Caco-2 (cell line): ENCODE data around the gene EVPL. TPM values are rescaled to one million over a fixed set of nuclear protein-coding genes. Genes with fewer than 3 reads are reported as not detected.

Experiments used
- BruUV-seq: library from RNA; stranded (reverse); fragments of 400-500 nt; replicated peaks from 2 replicates; lab custom pipeline; 2021; lab: Mats Ljungman, UMichigan
- CTCF ChIA-PET: fragments of 300-600 bp; sonication (Branson Sonifier 250); formaldehyde crosslinking; loops from one replicate; lab custom pipeline; 2022; ENCODE audit warnings: antibody characterized with exemption; lab: Charles Lee
- POLR2A ChIA-PET: fragments of 300-600 bp; sonication (Branson Sonifier 250); formaldehyde crosslinking; loops from one replicate; lab custom pipeline; 2022; ENCODE audit warnings: antibody characterized with exemption; lab: Charles Lee
- DNase-seq, 2 experiments: peaks; one replicate each; pipeline versions ENCODE4 v3.0.0 to v3.0.0-alpha.2; 2020 to 2022
- H3K27me3 ChIP-seq: replicated peaks from 2 replicates; pipeline ENCODE4 v1.6.0; 2011; ENCODE audit warnings: low read length; ENCODE audit not compliant: control insufficient read depth, insufficient read depth
- H3K36me3 ChIP-seq: 2 replicates; pipeline ENCODE4 v1.5.1; 2011; ENCODE audit warnings: low read length; ENCODE audit not compliant: control insufficient read depth, insufficient read depth
- H3K4me1 ChIP-seq: fragments of 250-450 bp; sonication (Bioruptor Pico); 2 replicates; pipeline ENCODE4 v1.5.1; 2020; ENCODE audit warnings: mild to moderate bottlenecking
- H3K4me3 ChIP-seq: 2 replicates; pipeline ENCODE4 v1.5.1; 2011; ENCODE audit warnings: low read depth, mild to moderate bottlenecking, control low read depth, low read length
- H3K9me3 ChIP-seq: fragments of 250-450 bp; sonication (Bioruptor Pico); 2 replicates; pipeline ENCODE4 v1.5.1; 2020; ENCODE audit warnings: mild to moderate bottlenecking, moderate library complexity
- H3K27ac Mint-ChIP-seq: one replicate; pipeline ENCODE4 v1.8.0; 2022; ENCODE audit warnings: mixed read lengths; ENCODE audit not compliant: unreplicated experiment
- H3K27me3 Mint-ChIP-seq: one replicate; pipeline ENCODE4 v1.8.0; 2022; ENCODE audit warnings: mixed read lengths; ENCODE audit not compliant: insufficient read depth, unreplicated experiment
- H3K36me3 Mint-ChIP-seq: one replicate; pipeline ENCODE4 v1.8.0; 2022; ENCODE audit warnings: mild to moderate bottlenecking, mixed read lengths; ENCODE audit not compliant: insufficient read depth, unreplicated experiment
- H3K4me1 Mint-ChIP-seq: one replicate; pipeline ENCODE4 v1.8.0; 2022; ENCODE audit warnings: low read depth, mixed read lengths; ENCODE audit not compliant: unreplicated experiment
- H3K4me3 Mint-ChIP-seq: one replicate; pipeline ENCODE4 v1.8.0; 2022; ENCODE audit warnings: mild to moderate bottlenecking, moderate library complexity, mixed read lengths; ENCODE audit not compliant: unreplicated experiment
- H3K9me3 Mint-ChIP-seq: one replicate; pipeline ENCODE4 v1.8.0; 2022; ENCODE audit warnings: mixed read lengths; ENCODE audit not compliant: unreplicated experiment
- CTCF ChIP-seq, 2 experiments: fragments of 200-600 bp in 1 of 2; IDR thresholded peaks; 1 replicate in 1 of 2; 2 replicates in 1 of 2; pipeline versions ENCODE4 v1.5.1 to v1.8.0; 2011 to 2022; ENCODE audit warnings: antibody characterized with exemption in 1 of 2, control low read depth in 1 of 2, inconsistent platforms in 1 of 2, low read depth in 1 of 2, low read length in 1 of 2, mild to moderate bottlenecking in 1 of 2, moderate library complexity in 1 of 2; ENCODE audit not compliant: insufficient read depth in 1 of 2, severe bottlenecking in 1 of 2, unreplicated experiment in 1 of 2
- intact Hi-C: fragments of 100-400 bp; cut with micrococcal nuclease; formaldehyde crosslinking; loops from one replicate; pipeline ENCODE4 v1.10.0; 2022; ENCODE audit not compliant: unreplicated experiment
- total RNA-seq: library from RNA; stranded (reverse); gene quantifications from 2 replicates; pipeline ENCODE4 v1.2.3, GENCODE V29; 2022

The EVPL gene
- total RNA-seq, 1 experiment from 2014 or later, result 0.16 TPM

- POLR2A ChIA-PET, result no interaction called here
- CTCF ChIA-PET, result no interaction called here
These were observed 8.3 kb downstream of the EVPL start for GRCh38 chr17:76018801-76019200.

GRCh38 chr17:76018340-76018680 is 8.8 kb downstream of the EVPL start:
- POLR2A ChIA-PET, result interaction anchor here (0.9 kb wide), 1 partner anchor 85 kb away, joined by 4 read pairs; the partner anchor contains the start of gene EXOC7
- no peak overlapping the region for H3K27ac Mint-ChIP-seq
- intact Hi-C loops, result no loop called here
- Histone ChIP-seq H3K4me3 (no peak overlapping the region), H3K27me3 (no peaks in the 10 kb centered on the region), H3K36me3 (no peaks in the 10 kb centered on the region), H3K4me1 (peaks cover 11% of the 10 kb centered on the region), H3K9me3 (no peaks in the 10 kb centered on the region)
- no peaks in the 10 kb centered on the region for H3K27me3 Mint-ChIP-seq
- TF ChIP-seq CTCF (IDR thresholded peaks at IDR 0.05; ENCODE audit: insufficient read depth in 1 of 2, low read depth in 1 of 2, low read length in 1 of 2, severe bottlenecking in 1 of 2, unreplicated experiment in 1 of 2), result no peak
- CTCF ChIA-PET, result interaction anchor here (0.5 kb wide), 1 partner anchor 91 kb away, joined by 3 read pairs; no protein-coding TSS in a partner anchor
- no peak overlapping the region for H3K4me3 Mint-ChIP-seq
- peaks cover 5% of the 10 kb centered on the region for H3K36me3 Mint-ChIP-seq
- no peak for DNase-seq
- no TSS peak for BruUV-seq
- H3K4me1 Mint-ChIP-seq, result peaks cover 20% of the 10 kb centered on the region
- H3K9me3 Mint-ChIP-seq, result no peaks in the 10 kb centered on the region

More at GRCh38 chr17:76018801-76019200, 8.3 kb downstream of the EVPL start:
- Histone ChIP-seq H3K4me3 (no peak overlapping the region), H3K4me1 (peaks cover 8% of the 10 kb centered on the region), H3K36me3 (no peaks in the 10 kb centered on the region), H3K27me3 (no peaks in the 10 kb centered on the region), H3K9me3 (no peaks in the 10 kb centered on the region)
- DNase-seq, result no peak
- Mint-ChIP-seq H3K36me3 (peaks cover 5% of the 10 kb centered on the region), H3K4me1 (peaks cover 15% of the 10 kb centered on the region), H3K4me3 (no peak overlapping the region), H3K27me3 (no peaks in the 10 kb centered on the region), H3K27ac (no peak overlapping the region), H3K9me3 (no peaks in the 10 kb centered on the region)
- TF ChIP-seq CTCF (IDR thresholded peaks at IDR 0.05; ENCODE audit: insufficient read depth in 1 of 2, low read depth in 1 of 2, low read length in 1 of 2, severe bottlenecking in 1 of 2, unreplicated experiment in 1 of 2), result no peak
- BruUV-seq, result no TSS peak
- intact Hi-C loops, result no loop called here

- Mint-ChIP-seq H3K4me3 (no peak overlapping the region), H3K27me3 (no peaks in the 10 kb centered on the region), H3K27ac (no peak overlapping the region), H3K4me1 (peaks cover 22% of the 10 kb centered on the region), H3K9me3 (no peaks in the 10 kb centered on the region), H3K36me3 (peaks cover 5% of the 10 kb centered on the region)
- no peak overlapping the region for H3K4me3 ChIP-seq
- CTCF ChIA-PET, result interaction anchor here (0.5 to 0.6 kb wide), 2 partner anchors 26 to 91 kb away, joined by 3 to 4 read pairs; no protein-coding TSS in a partner anchor
- no peaks in the 10 kb centered on the region for H3K9me3 ChIP-seq
- no peak for DNase-seq
- H3K4me1 ChIP-seq, result peaks cover 11% of the 10 kb centered on the region
- no peaks in the 10 kb centered on the region for H3K27me3 ChIP-seq
- TF ChIP-seq CTCF (IDR thresholded peaks at IDR 0.05; ENCODE audit: insufficient read depth in 1 of 2, low read depth in 1 of 2, low read length in 1 of 2, severe bottlenecking in 1 of 2, unreplicated experiment in 1 of 2), result no peak
- BruUV-seq, result no TSS peak
- intact Hi-C loops, result no loop called here
- POLR2A ChIA-PET, result interaction anchor here (0.9 kb wide), 1 partner anchor 86 kb away, joined by 4 read pairs; the partner anchor contains the start of gene EXOC7
- H3K36me3 ChIP-seq, result no peaks in the 10 kb centered on the region
These were observed 9.4 kb downstream of the EVPL start for GRCh38 chr17:76017481-76018339.
